GM23248 (cell line): Measurements from ENCODE around the gene KCNAB3.

Experiments
- EZH2 ChIP-seq: fragments of 200-600 bp; sonication (generic); IDR thresholded peaks from 2 replicates; pipeline ENCODE4 v1.6.1; 2018; ENCODE audit warnings: antibody characterized with exemption, mild to moderate bottlenecking; ENCODE audit not compliant: insufficient read depth, poor library complexity, severe bottlenecking
- EZH2phosphoT487 ChIP-seq: fragments of 200-600 bp; sonication (generic); IDR thresholded peaks from 2 replicates; pipeline ENCODE4 v1.6.1; 2018; ENCODE audit warnings: antibody characterized with exemption, moderate library complexity, mild to moderate bottlenecking, low read depth; ENCODE audit not compliant: insufficient read depth

DNA sequence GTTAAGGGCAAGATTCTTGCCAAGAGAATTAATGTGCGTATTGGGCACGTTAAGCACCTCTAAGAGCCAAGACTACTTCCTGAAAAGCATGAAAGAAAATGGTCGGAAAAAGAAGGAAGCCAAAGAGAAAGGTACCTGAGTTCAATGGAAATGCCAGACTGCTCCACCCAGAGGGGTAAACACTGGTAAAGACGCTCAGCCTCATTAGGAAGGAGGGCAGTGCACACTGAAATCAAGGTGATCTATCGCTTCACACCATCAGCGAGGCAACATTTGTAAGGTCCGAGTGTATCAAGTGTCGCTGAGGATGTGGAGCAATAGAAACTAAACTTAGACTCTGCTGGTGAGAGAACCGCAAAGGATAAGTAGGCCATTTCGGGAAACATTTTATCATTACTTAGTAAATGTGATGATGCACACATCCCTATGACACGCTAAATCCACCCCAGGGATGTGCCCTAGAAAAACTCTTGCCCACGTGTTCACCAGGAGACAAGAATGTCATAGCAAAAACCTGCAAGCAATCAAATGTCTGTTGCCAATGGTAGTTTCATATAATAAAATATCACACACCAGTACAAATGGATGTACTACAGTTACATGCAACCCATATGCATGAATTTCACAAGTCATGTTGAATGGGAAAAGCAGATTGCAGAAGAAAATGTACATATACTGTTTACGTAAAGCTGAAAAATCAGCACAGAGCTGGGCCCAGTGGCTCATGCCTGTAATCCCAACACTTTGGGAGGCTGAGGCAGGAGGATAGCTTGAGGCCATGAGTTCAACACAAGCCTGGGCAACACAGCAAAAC, 26.0 kb upstream of the KCNAB3 start:
- TF ChIP-seq EZH2: no peak
- no peak for TF ChIP-seq EZH2phosphoT487
